Ascending aorta (tissue), 2 donors: ENCODE data around the gene P2RY14. TPM values are rescaled to one million over a fixed set of nuclear protein-coding genes. Genes with fewer than 3 reads are reported as not detected.

Experiments used
- DNase-seq, 2 donors: peaks; one replicate each; pipeline ENCODE4 v3.0.0-alpha.2; 2019; ENCODE audit warnings: low spot score in 2 of 2
- H3K27ac ChIP-seq, 2 donors: fragments of 200-600 bp; sonication (generic); one replicate each; pipeline ENCODE4 v1.5.1; 2016 to 2017; ENCODE audit warnings: mild to moderate bottlenecking in 1 of 2
- H3K27me3 ChIP-seq: fragments of 200-600 bp; sonication (generic); one replicate; pipeline ENCODE4 v1.5.1; 2017
- H3K36me3 ChIP-seq, 2 donors: fragments of 200-600 bp; sonication (generic); one replicate each; pipeline ENCODE4 v1.5.1; 2016
- H3K4me1 ChIP-seq, 2 donors: fragments of 200-600 bp; sonication (generic); one replicate each; pipeline ENCODE4 v1.5.1; 2016 to 2017; ENCODE audit warnings: mild to moderate bottlenecking in 1 of 2
- H3K4me3 ChIP-seq, 2 donors: fragments of 200-600 bp; sonication (generic); one replicate each; pipeline ENCODE4 v1.5.1; 2016 to 2017; ENCODE audit warnings: mild to moderate bottlenecking in 1 of 2
- H3K9me3 ChIP-seq, 2 donors: fragments of 200-600 bp; sonication (generic); one replicate each; pipeline ENCODE4 v1.5.1; 2016
- CTCF ChIP-seq, 3 experiments: fragments of 200-600 bp in 2 of 3; fragments of 450-650 bp in 1 of 3; sonication (generic) in 2 of 3; IDR thresholded peaks; one replicate each; pipeline ENCODE4 v1.5.1; 2016 to 2019; ENCODE audit warnings: antibody characterized with exemption in 3 of 3, mild to moderate bottlenecking in 1 of 3, moderate library complexity in 1 of 3
- intact Hi-C: fragments of 100-400 bp; cut with DNase I; formaldehyde crosslinking; loops from one replicate; pipeline ENCODE4 v1.15.1; 2023
- total RNA-seq: library from RNA; depleted of rRNA; stranded (reverse); fragments of >200 nt; gene quantifications from one replicate; pipeline ENCODE4 v1.1.0, GENCODE V29; 2016

P2RY14 gene
- total RNA-seq, 1 donor from 2014 or later: 2.7 TPM

- Histone ChIP-seq H3K27me3 (no peaks in the 10 kb centered on the region), H3K4me1 (no peaks in the 10 kb centered on the region)
Measured at GRCh38 chr3:151314593-151314992, 36.3 kb upstream of the P2RY14 start.

GRCh38 chr3:151314137-151314536 is 35.8 kb upstream of the P2RY14 start:
- no peak overlapping the region for H3K27ac ChIP-seq
- no peak overlapping the region for H3K4me3 ChIP-seq
- no peaks in the 10 kb centered on the region for H3K4me1 ChIP-seq
- TF ChIP-seq CTCF (IDR thresholded peaks at IDR 0.05): no peak
- H3K27me3 ChIP-seq: no peaks in the 10 kb centered on the region
- H3K9me3 ChIP-seq: no peaks in the 10 kb centered on the region
- intact Hi-C loops: no loop called here
- no peak for DNase-seq
- H3K36me3 ChIP-seq: no peaks in the 10 kb centered on the region

More at GRCh38 chr3:151314593-151314992, 36.3 kb upstream of the P2RY14 start:
- no peak overlapping the region for H3K4me3 ChIP-seq
- TF ChIP-seq CTCF (IDR thresholded peaks at IDR 0.05): no peak
- intact Hi-C loops: no loop called here
- H3K27ac ChIP-seq: no peak overlapping the region
- DNase-seq: no peak
- H3K36me3 ChIP-seq: no peaks in the 10 kb centered on the region
- no peaks in the 10 kb centered on the region for H3K9me3 ChIP-seq

- Histone ChIP-seq H3K27me3 (no peaks in the 10 kb centered on the region), H3K4me1 (no peaks in the 10 kb centered on the region), H3K9me3 (no peaks in the 10 kb centered on the region), H3K4me3 (no peak overlapping the region), H3K27ac (no peak overlapping the region), H3K36me3 (no peaks in the 10 kb centered on the region)
- TF ChIP-seq CTCF (IDR thresholded peaks at IDR 0.05): no peak
- no peak for DNase-seq
- intact Hi-C loops: no loop called here
Measured at GRCh38 chr3:151312972-151313371, 34.6 kb upstream of the P2RY14 start.

- intact Hi-C loops: no loop called here
- Histone ChIP-seq H3K4me3 (no peak overlapping the region), H3K27me3 (no peaks in the 10 kb centered on the region), H3K9me3 (no peaks in the 10 kb centered on the region), H3K4me1 (no peaks in the 10 kb centered on the region), H3K27ac (no peak overlapping the region), H3K36me3 (no peaks in the 10 kb centered on the region)
- DNase-seq: no peak
- TF ChIP-seq CTCF (IDR thresholded peaks at IDR 0.05): no peak
Measured at GRCh38 chr3:151309566-151309965, 31.2 kb upstream of the P2RY14 start.

GRCh38 chr3:151307583-151308488 is 29.5 kb upstream of the P2RY14 start:
- Histone ChIP-seq H3K4me3 (no peak overlapping the region), H3K27ac (no peak overlapping the region), H3K36me3 (no peaks in the 10 kb centered on the region), H3K27me3 (no peaks in the 10 kb centered on the region), H3K9me3 (no peaks in the 10 kb centered on the region), H3K4me1 (no peaks in the 10 kb centered on the region)
- TF ChIP-seq CTCF (IDR thresholded peaks at IDR 0.05): no peak
- no peak for DNase-seq
- intact Hi-C loops: no loop called here
